Thymus (tissue), 11 donors: ENCODE measurements around the gene GRID1. TPM values are rescaled to one million over a fixed set of nuclear protein-coding genes. Genes with fewer than 3 reads are reported as not detected.

Source experiments
- DNase-seq, 9 donors: peaks; one replicate each; pipeline ENCODE4 v3.0.0-alpha.2; 2013; ENCODE audit warnings: low spot score in 9 of 9, low read depth in 6 of 9, missing footprints in 1 of 9
- H3K27ac ChIP-seq, 2 donors: one replicate each; pipeline ENCODE4 v1.5.1; 2013; ENCODE audit warnings: control low read depth in 1 of 2, low read depth in 1 of 2, low read length in 1 of 2, mild to moderate bottlenecking in 1 of 2, moderate library complexity in 1 of 2
- H3K27me3 ChIP-seq, 2 donors: one replicate each; pipeline ENCODE4 v1.5.1; 2013; ENCODE audit warnings: low read length in 1 of 2; ENCODE audit not compliant: control insufficient read depth in 2 of 2, insufficient read depth in 1 of 2
- H3K36me3 ChIP-seq, 2 donors: one replicate each; pipeline ENCODE4 v1.5.1; 2013; ENCODE audit warnings: low read length in 1 of 2, mild to moderate bottlenecking in 1 of 2, moderate library complexity in 1 of 2; ENCODE audit not compliant: control insufficient read depth in 2 of 2, insufficient read depth in 2 of 2
- H3K4me1 ChIP-seq, 2 donors: one replicate each; pipeline ENCODE4 v1.5.1; 2013; ENCODE audit warnings: low read length in 2 of 2; ENCODE audit not compliant: control insufficient read depth in 2 of 2, insufficient read depth in 2 of 2
- H3K4me3 ChIP-seq, 2 donors: one replicate each; pipeline ENCODE4 v1.5.1; 2013; ENCODE audit warnings: low read length in 2 of 2, control low read depth in 1 of 2, mild to moderate bottlenecking in 1 of 2
- H3K9me3 ChIP-seq, 2 donors: one replicate each; pipeline ENCODE4 v1.5.1; 2013; ENCODE audit warnings: low read length in 1 of 2, mild to moderate bottlenecking in 1 of 2; ENCODE audit not compliant: control insufficient read depth in 2 of 2, insufficient read depth in 1 of 2
- WGBS: extraction: QIAGEN DNeasy Blood & Tissue Kit; methylation state at CpG from one replicate; pipeline ENCODE4 v1.1.7; 2013; 5-methylcytosine and 5-hydroxymethylcytosine counted together
- polyA plus RNA-seq: library from polyadenylated mRNA; stranded (reverse); fragments of 200-250 nt; gene quantifications from one replicate; pipeline ENCODE4 v1.2.3, GENCODE V29; 2013
- total RNA-seq: library from RNA; stranded (reverse); fragments of 120-200 nt; gene quantifications from one replicate; pipeline ENCODE4 v1.2.4, GENCODE V29; 2013
- donor health status: healthy.

GRID1 gene
- total and polyA plus RNA-seq, 2 donors, result 0.33 to 0.46 TPM

- 81% methylated on average over 6 of the region's 6 CpGs for WGBS
- Histone ChIP-seq H3K27me3 (peaks cover 0 to 2% of the 10 kb centered on the region in 2 donors), H3K9me3 (no peaks in the 10 kb centered on the region), H3K27ac (no peak overlapping the region), H3K36me3 (no peaks in the 10 kb centered on the region), H3K4me1 (no peaks in the 10 kb centered on the region), H3K4me3 (no peak overlapping the region)
- DNase-seq, result no peak
These were observed 136.6 kb downstream of the GRID1 start for GRCh38 chr10:86229811-86230556.

DNA sequence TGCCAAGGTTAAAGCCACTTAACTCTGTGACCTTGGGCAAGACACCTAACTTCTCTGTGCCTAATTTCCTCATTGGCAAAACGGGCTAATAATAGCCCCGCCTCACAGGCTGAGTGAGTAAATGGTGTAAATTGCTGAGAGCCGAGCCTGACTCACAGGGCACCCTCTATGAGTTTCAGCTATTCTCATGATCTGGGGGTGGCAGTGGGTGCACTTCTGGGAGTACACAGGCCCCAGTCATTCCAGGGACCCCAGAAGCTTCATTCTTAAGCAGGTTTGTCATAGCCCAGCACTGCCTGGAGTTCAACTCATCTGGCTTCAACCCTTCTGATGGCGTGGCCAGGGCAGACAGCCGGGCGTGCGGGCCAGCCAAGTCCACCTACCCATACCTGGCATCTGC, 137.2 kb downstream of the GRID1 start:
- Histone ChIP-seq H3K36me3 (no peaks in the 10 kb centered on the region), H3K27me3 (no peaks in the 10 kb centered on the region), H3K4me3 (no peak overlapping the region), H3K4me1 (no peaks in the 10 kb centered on the region), H3K9me3 (no peaks in the 10 kb centered on the region), H3K27ac (no peak overlapping the region)
- WGBS, result 93% methylated on average over 7 of the region's 7 CpGs
- DNase-seq, result no peak

DNA sequence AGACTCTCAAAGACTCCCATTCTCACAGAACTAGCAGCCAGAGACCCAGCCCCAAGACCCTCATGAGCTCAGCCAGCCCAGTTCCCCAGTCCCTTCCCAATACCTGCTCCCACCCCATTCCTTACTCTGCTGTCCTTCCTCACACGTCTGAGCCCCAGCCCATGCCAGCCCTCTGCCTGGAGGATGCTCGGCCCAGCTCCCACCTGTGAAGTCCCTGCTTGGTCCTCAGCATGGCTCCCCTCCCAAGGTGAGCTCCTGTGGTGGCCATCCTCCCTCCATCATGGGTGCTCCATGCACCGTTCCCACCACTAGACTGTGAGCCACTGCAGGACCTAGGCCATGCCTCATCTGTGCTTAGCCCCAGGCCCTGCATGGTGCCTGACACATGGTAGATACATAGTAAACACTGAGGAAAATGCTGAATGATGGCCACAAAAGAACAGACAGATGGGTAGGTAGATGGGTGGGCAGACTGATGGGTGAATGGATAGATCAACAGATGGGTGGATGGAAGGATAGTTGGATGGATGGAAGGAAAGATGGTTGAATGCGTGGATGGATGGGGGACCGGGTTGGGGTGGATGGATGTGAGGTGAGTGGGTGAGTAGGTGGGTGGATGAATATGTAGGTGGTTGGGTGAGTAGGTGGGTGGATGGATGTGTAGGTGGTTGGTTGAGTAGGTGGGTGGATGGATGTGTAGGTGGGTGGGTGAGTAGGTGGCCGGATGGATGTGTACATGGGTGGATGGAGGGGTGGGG, 138.9 kb downstream of the GRID1 start:
- no peak for DNase-seq

GRCh38 chr10:86226781-86227201, 139.8 kb downstream of the GRID1 start:
- no peak for DNase-seq
- Histone ChIP-seq H3K9me3 (no peaks in the 10 kb centered on the region), H3K27ac (no peak overlapping the region), H3K27me3 (no peaks in the 10 kb centered on the region), H3K36me3 (no peaks in the 10 kb centered on the region), H3K4me1 (no peaks in the 10 kb centered on the region), H3K4me3 (no peak overlapping the region)
- 60% methylated on average over 3 of the region's 3 CpGs for WGBS

More for the DNA sequence above, 138.9 kb downstream of the GRID1 start:
- Histone ChIP-seq H3K27me3 (no peaks in the 10 kb centered on the region), H3K36me3 (no peaks in the 10 kb centered on the region), H3K4me1 (no peaks in the 10 kb centered on the region), H3K4me3 (no peak overlapping the region), H3K27ac (no peak overlapping the region), H3K9me3 (no peaks in the 10 kb centered on the region)
- WGBS, result 90% methylated on average over 6 of the region's 6 CpGs

GRCh38 chr10:86226016-86226415, 140.6 kb downstream of the GRID1 start:
- Histone ChIP-seq H3K4me3 (no peak overlapping the region), H3K4me1 (no peaks in the 10 kb centered on the region), H3K27me3 (no peaks in the 10 kb centered on the region), H3K27ac (no peak overlapping the region), H3K9me3 (no peaks in the 10 kb centered on the region), H3K36me3 (no peaks in the 10 kb centered on the region)
- DNase-seq, result no peak
- 99% methylated on average over 8 of the region's 8 CpGs for WGBS

DNA sequence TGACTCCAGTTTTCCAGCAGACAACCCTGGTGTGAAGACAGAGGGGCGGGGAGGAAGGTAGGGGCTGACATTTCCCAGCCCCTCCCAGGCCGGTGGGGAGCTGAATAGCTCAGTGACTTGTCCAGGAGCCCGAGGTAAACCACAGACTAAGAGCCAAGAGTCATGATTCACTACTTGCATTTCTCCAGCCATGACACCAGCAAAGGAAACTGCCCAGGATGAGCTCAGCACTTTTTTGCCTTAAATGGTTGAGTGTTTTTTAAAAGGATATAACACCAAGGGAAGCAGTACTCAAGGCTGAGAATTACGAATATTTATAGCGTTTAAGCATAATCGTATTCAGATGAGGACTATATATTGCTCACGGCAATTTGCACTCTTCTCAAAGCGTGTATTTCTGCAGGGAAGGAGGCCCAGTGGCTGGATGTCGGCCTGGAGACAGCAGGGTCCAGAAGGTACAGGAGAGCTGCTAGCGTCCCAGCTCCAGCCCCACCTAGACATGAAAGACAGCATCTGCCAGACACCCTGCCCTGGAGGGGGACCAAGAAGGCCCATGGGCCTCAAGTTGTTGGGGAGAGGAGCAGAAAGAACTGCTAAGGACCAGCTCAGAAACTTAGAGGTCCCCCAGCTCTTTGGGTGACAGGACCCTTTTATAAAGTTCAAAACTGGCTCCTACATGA, 141.4 kb downstream of the GRID1 start:
- Histone ChIP-seq H3K9me3 (no peaks in the 10 kb centered on the region), H3K4me3 (no peak overlapping the region), H3K4me1 (no peaks in the 10 kb centered on the region), H3K27ac (no peak overlapping the region), H3K36me3 (no peaks in the 10 kb centered on the region), H3K27me3 (no peaks in the 10 kb centered on the region)
- DNase-seq, result no peak
- 46% methylated on average over 10 of the region's 10 CpGs for WGBS

DNA sequence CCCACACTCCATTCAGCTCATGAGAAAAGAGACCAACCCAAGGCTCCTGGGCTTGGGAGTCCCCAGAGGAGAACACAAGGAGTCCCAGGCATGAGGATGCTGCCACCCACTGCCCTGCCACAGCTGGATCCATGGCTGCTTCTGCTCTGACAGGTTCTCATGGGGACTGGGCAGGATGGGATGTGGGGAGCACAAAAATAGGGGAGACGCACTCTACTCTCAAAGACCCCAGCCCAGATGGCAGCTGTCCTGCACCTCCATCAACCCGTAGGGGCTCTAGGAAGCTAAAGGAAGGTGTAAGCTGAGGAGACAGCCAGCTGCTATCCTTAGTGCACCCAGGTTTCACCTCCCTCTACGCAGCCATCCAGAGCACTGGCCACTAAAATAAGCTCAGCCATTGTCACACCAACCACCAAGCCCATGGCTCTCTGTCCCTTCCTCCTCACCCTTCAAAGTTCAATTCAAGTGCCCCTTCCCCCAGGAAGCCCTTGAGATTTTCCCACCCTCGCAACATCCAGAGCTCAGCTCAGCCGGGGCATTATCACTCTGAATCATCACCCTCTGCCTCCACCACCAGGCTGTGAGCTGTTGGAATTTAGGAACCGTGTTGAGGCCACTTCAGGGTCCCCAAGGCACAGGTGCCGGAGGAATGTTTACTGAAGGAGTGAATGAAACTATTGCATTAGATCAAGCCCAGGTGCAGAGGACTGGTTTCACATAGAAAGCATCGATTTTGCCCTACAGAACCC, 142.1 kb downstream of the GRID1 start:
- Histone ChIP-seq H3K4me1 (no peaks in the 10 kb centered on the region), H3K36me3 (no peaks in the 10 kb centered on the region), H3K27ac (no peak overlapping the region), H3K4me3 (no peak overlapping the region), H3K9me3 (no peaks in the 10 kb centered on the region), H3K27me3 (no peaks in the 10 kb centered on the region)
- 79% methylated on average over 8 of the region's 8 CpGs for WGBS
- DNase-seq, result no peak

- Histone ChIP-seq H3K9me3 (no peaks in the 10 kb centered on the region), H3K4me3 (no peak overlapping the region), H3K36me3 (no peaks in the 10 kb centered on the region), H3K27ac (no peak overlapping the region), H3K27me3 (no peaks in the 10 kb centered on the region), H3K4me1 (no peaks in the 10 kb centered on the region)
- 75% methylated on average over 3 of the region's 3 CpGs for WGBS
- DNase-seq, result no peak
These were observed 143.3 kb downstream of the GRID1 start for GRCh38 chr10:86223256-86223655.
